K562 (cell line): Measurements from ENCODE around the gene XKR7. TPM values are rescaled to one million over a fixed set of nuclear protein-coding genes. Genes with fewer than 3 reads are reported as not detected.
A peak's percentile ranks its signal among the peaks of the same experiment; 100 is the strongest.

Source experiments
- CCAR2 ChIP-seq: fragments of 200-400 bp; formaldehyde crosslinking; IDR thresholded peaks from 2 replicates; pipeline ENCODE4 v1.6.1; 2017; ENCODE audit warnings: mild to moderate bottlenecking, low read depth, low read length
- CHD2 ChIP-seq: IDR thresholded peaks from 2 replicates; pipeline ENCODE4 v1.6.1; 2011; ENCODE audit warnings: low read depth, low read length
- GATAD2A ChIP-seq: fragments of 450-650 bp; IDR thresholded peaks from 2 replicates; pipeline ENCODE4 v1.6.1; 2017
- NCOA6 ChIP-seq: fragments of 450-650 bp; IDR thresholded peaks from 2 replicates; pipeline ENCODE4 v1.6.1; 2017; ENCODE audit warnings: mild to moderate bottlenecking
- RAD51 ChIP-seq: fragments of 450-650 bp; IDR thresholded peaks from 2 replicates; pipeline ENCODE4 v1.7.1; 2016; ENCODE audit warnings: low read depth, mild to moderate bottlenecking, borderline replicate concordance
- ZNF75A ChIP-seq: fragments of 450-650 bp; formaldehyde crosslinking; IDR thresholded peaks from 2 replicates; pipeline ENCODE4 v1.4.0; 2020; ENCODE audit warnings: mild to moderate bottlenecking
- ZNF785 ChIP-seq: fragments of 250-450 bp; sonication (Bioruptor Pico); IDR thresholded peaks from 2 replicates; pipeline ENCODE4 v1.4.0; 2020; ENCODE audit warnings: mild to moderate bottlenecking
- polyA plus RNA-seq, 8 experiments: library from polyadenylated mRNA; depleted of rRNA in 4 of 8; stranded (reverse) in 5 of 8; unstranded in 3 of 8; fragments of >200 nt; fragmentation: Nextera tagmentation in 2 of 8; fragmentation: Illumina TruSeq in 1 of 8; extraction: Ambion mirVana in 2 of 8; extraction: Trizol in 1 of 8; gene quantifications; 2 replicates each; pipeline versions ENCODE4 v1.2.1 to v1.2.3, GENCODE V29; 2011 to 2014; ENCODE audit warnings: inconsistent platforms in 1 of 8, missing spikeins in 1 of 8
- total RNA-seq, 7 experiments: library from RNA; depleted of rRNA in 6 of 7; stranded (reverse); fragments of >200 nt in 6 of 7; fragmentation: Illumina TruSeq in 2 of 7; extraction: Trizol in 2 of 7; gene quantifications; 2 replicates each; pipeline versions ENCODE4 v1.2.1 to v1.2.3, GENCODE V29; 2011 to 2021; ENCODE audit warnings: low replicate concordance in 1 of 7
- TF ChIP-seq, protein P1 (sequence below), 2 experiments: fragments of 450-650 bp; formaldehyde crosslinking in 1 of 2; IDR thresholded peaks; 2 replicates each; pipeline versions ENCODE4 v1.4.0 to v1.6.1; 2014 to 2020; ENCODE audit warnings: mild to moderate bottlenecking in 2 of 2, borderline replicate concordance in 1 of 2, low read depth in 1 of 2
- TF ChIP-seq, protein P2 (sequence below): fragments of 450-650 bp; IDR thresholded peaks from 2 replicates; pipeline ENCODE4 v1.6.1; 2016; ENCODE audit warnings: mild to moderate bottlenecking
- TF ChIP-seq, protein P3 (sequence below), 2 experiments: fragments of 450-650 bp; conservative IDR thresholded peaks; 2 replicates each; pipeline ENCODE4 v1.6.1; 2017; ENCODE audit warnings: mild to moderate bottlenecking in 2 of 2, moderate library complexity in 2 of 2
- TF ChIP-seq, protein P4 (sequence below): sonication (generic); formaldehyde crosslinking; IDR thresholded peaks from 2 replicates; pipeline ENCODE4 v1.8.1; 2023; ENCODE audit warnings: mild to moderate bottlenecking, missing genetic modification reagents

The XKR7 gene
- total and polyA plus RNA-seq, 9 of the 15 experiments (the other 6 are each of a cell fraction or from before 2014, with no cell fraction given) = 0.02 TPM; not detected in 8

DNA sequence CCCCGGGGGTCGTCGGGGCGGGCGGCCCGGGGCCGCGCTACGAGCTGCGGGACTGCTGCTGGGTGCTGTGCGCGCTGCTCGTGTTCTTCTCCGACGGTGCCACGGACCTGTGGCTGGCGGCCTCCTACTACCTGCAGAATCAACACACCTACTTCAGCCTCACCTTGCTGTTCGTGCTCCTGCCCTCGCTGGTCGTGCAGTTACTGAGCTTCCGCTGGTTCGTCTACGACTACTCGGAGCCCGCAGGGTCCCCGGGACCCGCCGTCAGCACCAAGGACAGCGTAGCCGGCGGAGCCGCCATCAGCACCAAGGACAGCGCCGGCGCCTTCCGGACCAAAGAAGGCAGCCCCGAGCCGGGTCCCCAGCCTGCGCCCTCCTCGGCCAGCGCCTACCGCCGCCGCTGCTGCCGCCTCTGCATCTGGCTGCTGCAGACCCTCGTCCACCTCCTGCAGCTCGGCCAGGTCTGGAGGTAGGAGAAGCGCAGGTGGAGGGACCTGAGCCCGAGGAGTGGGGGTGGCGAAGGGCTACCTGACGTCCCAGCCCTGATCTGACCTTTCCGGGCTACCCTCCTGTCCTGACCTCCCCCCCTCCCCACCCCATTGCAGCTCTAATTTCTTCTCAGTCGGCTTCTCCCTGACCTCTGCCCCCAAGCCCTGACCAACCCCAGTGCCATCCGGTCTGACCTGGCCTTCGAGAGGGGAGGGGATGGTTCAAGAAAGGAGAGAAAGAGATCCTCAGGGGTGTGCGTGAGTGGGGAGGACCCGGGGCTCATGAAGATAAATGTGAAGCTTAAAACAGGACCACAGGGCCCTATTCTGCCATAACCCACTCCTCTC, 558 bp downstream of the XKR7 start (continued):
- TF ChIP-seq, protein P1, sequence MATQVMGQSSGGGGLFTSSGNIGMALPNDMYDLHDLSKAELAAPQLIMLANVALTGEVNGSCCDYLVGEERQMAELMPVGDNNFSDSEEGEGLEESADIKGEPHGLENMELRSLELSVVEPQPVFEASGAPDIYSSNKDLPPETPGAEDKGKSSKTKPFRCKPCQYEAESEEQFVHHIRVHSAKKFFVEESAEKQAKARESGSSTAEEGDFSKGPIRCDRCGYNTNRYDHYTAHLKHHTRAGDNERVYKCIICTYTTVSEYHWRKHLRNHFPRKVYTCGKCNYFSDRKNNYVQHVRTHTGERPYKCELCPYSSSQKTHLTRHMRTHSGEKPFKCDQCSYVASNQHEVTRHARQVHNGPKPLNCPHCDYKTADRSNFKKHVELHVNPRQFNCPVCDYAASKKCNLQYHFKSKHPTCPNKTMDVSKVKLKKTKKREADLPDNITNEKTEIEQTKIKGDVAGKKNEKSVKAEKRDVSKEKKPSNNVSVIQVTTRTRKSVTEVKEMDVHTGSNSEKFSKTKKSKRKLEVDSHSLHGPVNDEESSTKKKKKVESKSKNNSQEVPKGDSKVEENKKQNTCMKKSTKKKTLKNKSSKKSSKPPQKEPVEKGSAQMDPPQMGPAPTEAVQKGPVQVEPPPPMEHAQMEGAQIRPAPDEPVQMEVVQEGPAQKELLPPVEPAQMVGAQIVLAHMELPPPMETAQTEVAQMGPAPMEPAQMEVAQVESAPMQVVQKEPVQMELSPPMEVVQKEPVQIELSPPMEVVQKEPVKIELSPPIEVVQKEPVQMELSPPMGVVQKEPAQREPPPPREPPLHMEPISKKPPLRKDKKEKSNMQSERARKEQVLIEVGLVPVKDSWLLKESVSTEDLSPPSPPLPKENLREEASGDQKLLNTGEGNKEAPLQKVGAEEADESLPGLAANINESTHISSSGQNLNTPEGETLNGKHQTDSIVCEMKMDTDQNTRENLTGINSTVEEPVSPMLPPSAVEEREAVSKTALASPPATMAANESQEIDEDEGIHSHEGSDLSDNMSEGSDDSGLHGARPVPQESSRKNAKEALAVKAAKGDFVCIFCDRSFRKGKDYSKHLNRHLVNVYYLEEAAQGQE (IDR thresholded peaks at IDR 0.05; ENCODE audit: borderline replicate concordance) = peak; percentile 100
- TF ChIP-seq, protein P1 (CRISPR knock-in tag; IDR thresholded peaks at IDR 0.05; ENCODE audit: low read depth) = peak; percentile 100
- no peak for TF ChIP-seq CCAR2
- TF ChIP-seq, protein P2, sequence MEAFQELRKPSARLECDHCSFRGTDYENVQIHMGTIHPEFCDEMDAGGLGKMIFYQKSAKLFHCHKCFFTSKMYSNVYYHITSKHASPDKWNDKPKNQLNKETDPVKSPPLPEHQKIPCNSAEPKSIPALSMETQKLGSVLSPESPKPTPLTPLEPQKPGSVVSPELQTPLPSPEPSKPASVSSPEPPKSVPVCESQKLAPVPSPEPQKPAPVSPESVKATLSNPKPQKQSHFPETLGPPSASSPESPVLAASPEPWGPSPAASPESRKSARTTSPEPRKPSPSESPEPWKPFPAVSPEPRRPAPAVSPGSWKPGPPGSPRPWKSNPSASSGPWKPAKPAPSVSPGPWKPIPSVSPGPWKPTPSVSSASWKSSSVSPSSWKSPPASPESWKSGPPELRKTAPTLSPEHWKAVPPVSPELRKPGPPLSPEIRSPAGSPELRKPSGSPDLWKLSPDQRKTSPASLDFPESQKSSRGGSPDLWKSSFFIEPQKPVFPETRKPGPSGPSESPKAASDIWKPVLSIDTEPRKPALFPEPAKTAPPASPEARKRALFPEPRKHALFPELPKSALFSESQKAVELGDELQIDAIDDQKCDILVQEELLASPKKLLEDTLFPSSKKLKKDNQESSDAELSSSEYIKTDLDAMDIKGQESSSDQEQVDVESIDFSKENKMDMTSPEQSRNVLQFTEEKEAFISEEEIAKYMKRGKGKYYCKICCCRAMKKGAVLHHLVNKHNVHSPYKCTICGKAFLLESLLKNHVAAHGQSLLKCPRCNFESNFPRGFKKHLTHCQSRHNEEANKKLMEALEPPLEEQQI = peak; percentile 98
- TF ChIP-seq GATAD2A = no peak
- no peak for TF ChIP-seq RAD51
- TF ChIP-seq, protein P3, sequence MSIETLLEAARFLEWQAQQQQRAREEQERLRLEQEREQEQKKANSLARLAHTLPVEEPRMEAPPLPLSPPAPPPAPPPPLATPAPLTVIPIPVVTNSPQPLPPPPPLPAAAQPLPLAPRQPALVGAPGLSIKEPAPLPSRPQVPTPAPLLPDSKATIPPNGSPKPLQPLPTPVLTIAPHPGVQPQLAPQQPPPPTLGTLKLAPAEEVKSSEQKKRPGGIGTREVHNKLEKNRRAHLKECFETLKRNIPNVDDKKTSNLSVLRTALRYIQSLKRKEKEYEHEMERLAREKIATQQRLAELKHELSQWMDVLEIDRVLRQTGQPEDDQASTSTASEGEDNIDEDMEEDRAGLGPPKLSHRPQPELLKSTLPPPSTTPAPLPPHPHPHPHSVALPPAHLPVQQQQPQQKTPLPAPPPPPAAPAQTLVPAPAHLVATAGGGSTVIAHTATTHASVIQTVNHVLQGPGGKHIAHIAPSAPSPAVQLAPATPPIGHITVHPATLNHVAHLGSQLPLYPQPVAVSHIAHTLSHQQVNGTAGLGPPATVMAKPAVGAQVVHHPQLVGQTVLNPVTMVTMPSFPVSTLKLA (conservative IDR thresholded peaks at IDR 0.05) = peak; percentile 73 to 92
- TF ChIP-seq, protein P4, sequence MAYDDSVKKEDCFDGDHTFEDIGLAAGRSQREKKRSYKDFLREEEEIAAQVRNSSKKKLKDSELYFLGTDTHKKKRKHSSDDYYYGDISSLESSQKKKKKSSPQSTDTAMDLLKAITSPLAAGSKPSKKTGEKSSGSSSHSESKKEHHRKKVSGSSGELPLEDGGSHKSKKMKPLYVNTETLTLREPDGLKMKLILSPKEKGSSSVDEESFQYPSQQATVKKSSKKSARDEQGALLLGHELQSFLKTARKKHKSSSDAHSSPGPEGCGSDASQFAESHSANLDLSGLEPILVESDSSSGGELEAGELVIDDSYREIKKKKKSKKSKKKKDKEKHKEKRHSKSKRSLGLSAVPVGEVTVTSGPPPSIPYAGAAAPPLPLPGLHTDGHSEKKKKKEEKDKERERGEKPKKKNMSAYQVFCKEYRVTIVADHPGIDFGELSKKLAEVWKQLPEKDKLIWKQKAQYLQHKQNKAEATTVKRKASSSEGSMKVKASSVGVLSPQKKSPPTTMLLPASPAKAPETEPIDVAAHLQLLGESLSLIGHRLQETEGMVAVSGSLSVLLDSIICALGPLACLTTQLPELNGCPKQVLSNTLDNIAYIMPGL (CRISPR knock-in tag) = peak; percentile 100
- no peak for TF ChIP-seq ZNF75A (CRISPR knock-in tag)
- TF ChIP-seq ZNF785 (CRISPR knock-in tag) = no peak
- TF ChIP-seq NCOA6 = peak; percentile 100
- TF ChIP-seq CHD2 = no peak; the same call in 1 of the 2 replicates
